Effector CD8-positive, alpha-beta T cell (primary cell): ENCODE results near the gene TAF5.
"Not testable (repeated sequence)": the region's sequence is repeated elsewhere in the genome, so short reads cannot be mapped to it uniquely, and the experiment has no call there.

Experiments used
- DNase-seq: peaks from one replicate; lab custom pipeline; 2025; lab: John Stamatoyannopoulos, UW
- total RNA-seq, 4 experiments: gene quantifications; one replicate each; lab custom pipeline; 2026; lab: John Stamatoyannopoulos, UW

The TAF5 gene
- total RNA-seq = 22.8 to 35.0 (median 26.8) reads per million in 4 experiments

GRCh38 chr10:103367782-103368518 is at the start of gene TAF5:
Gene TAF5 (plus strand): TSS chr10:103367976. CDS start chr10:103367990, 14 bp downstream.
- peak; percentile 80 for DNase-seq

- no peak for DNase-seq
These were observed 39.9 kb upstream of the TAF5 start for GRCh38 chr10:103327906-103328305.

- DNase-seq = no peak
These were observed 33.7 kb upstream of the TAF5 start for GRCh38 chr10:103333934-103334520.

- DNase-seq = no peak
These were observed 33.2 kb upstream of the TAF5 start for GRCh38 chr10:103334567-103334966.

GRCh38 chr10:103336370-103336769 is 31.4 kb upstream of the TAF5 start:
- DNase-seq = no peak

- DNase-seq = no peak
These were observed 17.6 kb upstream of the TAF5 start for GRCh38 chr10:103350175-103350516.

GRCh38 chr10:103350517-103351260 is 17.1 kb upstream of the TAF5 start, which contains the start of gene PCGF6:
Gene PCGF6 (minus strand): TSS chr10:103351140. CDS start chr10:103351066, 74 bp downstream.
- DNase-seq = peak; percentile 52

GRCh38 chr10:103353281-103353680 is 14.5 kb upstream of the TAF5 start:
- DNase-seq = no peak

GRCh38 chr10:103354567-103354966 is 13.2 kb upstream of the TAF5 start:
- DNase-seq = not testable (repeated sequence)

- DNase-seq = no peak
These were observed 11.7 kb upstream of the TAF5 start for GRCh38 chr10:103355906-103356599.

- not testable (repeated sequence) for DNase-seq
These were observed 8.3 kb upstream of the TAF5 start for GRCh38 chr10:103359493-103359892.

GRCh38 chr10:103360791-103361190 is 7.0 kb upstream of the TAF5 start:
- not testable (repeated sequence) for DNase-seq

- DNase-seq = no peak
These were observed 396 bp upstream of the TAF5 start for GRCh38 chr10:103367379-103367781.

GRCh38 chr10:103373544-103373943 is 5.8 kb downstream of the TAF5 start:
- DNase-seq = no peak

- no peak for DNase-seq
These were observed 6.5 kb downstream of the TAF5 start for GRCh38 chr10:103374263-103374662.

GRCh38 chr10:103382769-103383168 is 15.0 kb downstream of the TAF5 start:
- DNase-seq = no peak

GRCh38 chr10:103394180-103394579 is 26.4 kb downstream of the TAF5 start:
- DNase-seq = no peak

- DNase-seq = no peak
These were observed 27.9 kb downstream of the TAF5 start for GRCh38 chr10:103395754-103396066.

GRCh38 chr10:103396067-103396788 is 28.5 kb downstream of the TAF5 start, which contains the start of the genes ATP5MK and PDCD11:
Gene ATP5MK (minus strand): TSS chr10:103396475. CDS start chr10:103392457, 4,018 bp downstream.
Gene PDCD11 (plus strand): TSS chr10:103396626. CDS start chr10:103398427, 1,801 bp downstream.
- DNase-seq = peak; percentile 87

GRCh38 chr10:103396789-103397087 is 29.0 kb downstream of the TAF5 start:
- DNase-seq = no peak

- no peak for DNase-seq
These were observed 29.5 kb downstream of the TAF5 start for GRCh38 chr10:103397191-103397825.
